GM12874 (cell line): ENCODE data around the gene PCBP2.

Experiments used
- TF ChIP-seq, protein P1 (sequence below): IDR thresholded peaks from 2 replicates; pipeline ENCODE4 v1.5.1; 2011; ENCODE audit warnings: low read depth, mild to moderate bottlenecking, control low read depth, low read length, moderate library complexity; ENCODE audit not compliant: insufficient read depth

The PCBP2 gene

DNA sequence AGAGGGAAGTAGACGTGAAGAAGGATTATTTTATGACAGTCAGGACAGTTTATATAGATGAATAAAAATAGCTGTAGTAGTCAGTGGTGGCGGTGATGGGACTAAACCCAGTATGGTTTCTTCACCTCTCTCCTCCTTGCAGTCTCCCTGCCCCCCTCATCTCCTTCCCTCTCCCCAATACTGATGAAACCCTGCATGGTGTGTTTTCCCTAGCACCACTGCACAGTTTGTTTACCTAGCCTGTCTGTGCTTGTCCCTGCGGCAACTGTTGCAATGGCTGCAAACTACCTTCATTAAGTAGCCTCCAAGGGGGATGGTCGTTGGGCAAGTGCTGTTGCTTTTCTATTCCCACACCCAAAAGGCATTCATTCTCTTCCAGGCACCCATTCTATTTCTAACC lies 14.7 kb downstream of the PCBP2 start:
- TF ChIP-seq, protein P1, sequence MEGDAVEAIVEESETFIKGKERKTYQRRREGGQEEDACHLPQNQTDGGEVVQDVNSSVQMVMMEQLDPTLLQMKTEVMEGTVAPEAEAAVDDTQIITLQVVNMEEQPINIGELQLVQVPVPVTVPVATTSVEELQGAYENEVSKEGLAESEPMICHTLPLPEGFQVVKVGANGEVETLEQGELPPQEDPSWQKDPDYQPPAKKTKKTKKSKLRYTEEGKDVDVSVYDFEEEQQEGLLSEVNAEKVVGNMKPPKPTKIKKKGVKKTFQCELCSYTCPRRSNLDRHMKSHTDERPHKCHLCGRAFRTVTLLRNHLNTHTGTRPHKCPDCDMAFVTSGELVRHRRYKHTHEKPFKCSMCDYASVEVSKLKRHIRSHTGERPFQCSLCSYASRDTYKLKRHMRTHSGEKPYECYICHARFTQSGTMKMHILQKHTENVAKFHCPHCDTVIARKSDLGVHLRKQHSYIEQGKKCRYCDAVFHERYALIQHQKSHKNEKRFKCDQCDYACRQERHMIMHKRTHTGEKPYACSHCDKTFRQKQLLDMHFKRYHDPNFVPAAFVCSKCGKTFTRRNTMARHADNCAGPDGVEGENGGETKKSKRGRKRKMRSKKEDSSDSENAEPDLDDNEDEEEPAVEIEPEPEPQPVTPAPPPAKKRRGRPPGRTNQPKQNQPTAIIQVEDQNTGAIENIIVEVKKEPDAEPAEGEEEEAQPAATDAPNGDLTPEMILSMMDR, result no peak

GRCh38 chr12:53467082-53467481 lies 15.2 kb downstream of the PCBP2 start:
- TF ChIP-seq, protein P1, result no peak

GRCh38 chr12:53467880-53468279 lies 16.0 kb downstream of the PCBP2 start:
- TF ChIP-seq, protein P1, result no peak

GRCh38 chr12:53468282-53468681 lies 16.4 kb downstream of the PCBP2 start:
- TF ChIP-seq, protein P1, result no peak

- TF ChIP-seq, protein P1, result no peak
Observed at GRCh38 chr12:53472056-53472582, 20.2 kb downstream of the PCBP2 start.

- TF ChIP-seq, protein P1, result no peak
Observed at GRCh38 chr12:53474077-53474476, 22.2 kb downstream of the PCBP2 start.

DNA sequence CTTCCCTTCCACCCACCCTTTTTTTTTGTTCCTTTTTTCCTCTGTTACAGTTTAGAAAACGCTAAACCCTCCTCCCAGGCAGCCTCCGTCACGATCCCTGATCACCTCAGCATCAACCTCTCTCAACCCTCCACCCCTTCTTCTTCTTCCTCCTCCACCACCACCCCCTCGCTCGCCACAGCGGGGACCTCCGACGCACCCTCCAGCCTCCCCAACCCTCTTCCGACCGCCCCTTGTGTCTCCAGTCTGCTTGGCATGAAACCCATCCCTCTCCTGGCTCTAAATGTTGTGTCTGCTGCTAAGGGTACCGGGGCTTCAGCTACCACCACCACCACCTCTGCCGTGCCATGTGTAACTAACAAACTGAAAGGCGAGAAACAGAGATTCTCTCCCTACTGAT lies 22.9 kb downstream of the PCBP2 start:
- TF ChIP-seq, protein P1, result no peak

DNA sequence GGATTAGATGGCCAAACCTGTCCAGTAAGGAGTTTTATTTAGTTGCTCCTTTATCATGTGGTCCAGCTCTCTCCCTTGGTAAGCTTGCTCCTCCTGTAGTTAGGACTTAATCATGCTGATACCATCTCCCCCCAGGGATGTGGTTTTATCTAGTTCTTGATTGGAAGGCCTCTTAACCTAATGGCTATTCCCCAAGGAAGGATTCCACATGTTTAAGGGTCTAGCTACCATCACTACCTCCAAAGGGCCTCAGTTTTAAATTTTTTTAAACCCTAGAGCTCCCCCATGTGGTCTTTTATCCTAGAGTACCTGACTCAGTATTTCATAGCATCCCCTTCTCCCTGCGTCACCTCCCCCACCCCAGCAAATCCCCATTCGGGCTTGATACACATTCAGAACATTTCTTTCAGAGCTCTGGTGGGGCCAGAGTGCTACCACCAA lies 24.9 kb downstream of the PCBP2 start:
- TF ChIP-seq, protein P1, result 0 out of 2 replicates have a peak, but pooled peaks have one; percentile 21
